ENCODE measurements around the gene OR3A2.
"Not testable (repeated sequence)": the region's sequence is repeated elsewhere in the genome, so short reads cannot be mapped to it uniquely, and the experiment has no call there.

OR3A2 gene

GRCh38 chr17:3282901-3283300 is 103.2 kb downstream of the OR3A2 start:
- in situ Hi-C loops (cut with HindIII; ENCODE audit: low sequenced_read_pairs): loop anchor here (10.0 kb wide), 1 partner anchor 132 kb away; the partner anchor contains the start of gene OR3A3
- no peak for DNase-seq (ENCODE audit: low read depth)
- no peak for TF ChIP-seq CTCF (IDR thresholded peaks at IDR 0.05; ENCODE audit: low read depth, low read length, missing control alignments)
- no peak overlapping the region for H3K4me3 ChIP-seq (ENCODE audit: low read depth, low read length)

- in situ Hi-C loops (cut with HindIII; ENCODE audit: low sequenced_read_pairs): no loop called here
- no peak for DNase-seq (ENCODE audit: low read depth)
- no peak for TF ChIP-seq CTCF (IDR thresholded peaks at IDR 0.05; ENCODE audit: low read depth, low read length, missing control alignments)
- no peak overlapping the region for H3K4me3 ChIP-seq (ENCODE audit: low read depth, low read length)
Observed at GRCh38 chr17:3276126-3276525, 110.0 kb downstream of the OR3A2 start.

- H3K4me3 ChIP-seq (ENCODE audit: low read depth, low read length): no peak overlapping the region
- in situ Hi-C loops (cut with HindIII; ENCODE audit: low sequenced_read_pairs): no loop called here
Observed at GRCh38 chr17:3271072-3271848, 114.8 kb downstream of the OR3A2 start.

GRCh38 chr17:3260600-3260999 is 125.5 kb downstream of the OR3A2 start:
- DNase-seq (ENCODE audit: low read depth): no peak
- TF ChIP-seq CTCF (IDR thresholded peaks at IDR 0.05; ENCODE audit: low read depth, low read length, missing control alignments): no peak
- H3K4me3 ChIP-seq (ENCODE audit: low read depth, low read length): no peak overlapping the region
- in situ Hi-C loops (cut with HindIII; ENCODE audit: low sequenced_read_pairs): no loop called here

More at GRCh38 chr17:3271072-3271848, 114.8 kb downstream of the OR3A2 start:
- no peak for DNase-seq (ENCODE audit: low read depth)
- no peak for TF ChIP-seq CTCF (IDR thresholded peaks at IDR 0.05; ENCODE audit: low read depth, low read length, missing control alignments)

- TF ChIP-seq CTCF (IDR thresholded peaks at IDR 0.05; ENCODE audit: low read depth, low read length, missing control alignments): no peak
- in situ Hi-C loops (cut with HindIII; ENCODE audit: low sequenced_read_pairs): no loop called here
- no peak for DNase-seq (ENCODE audit: low read depth)
Observed at GRCh38 chr17:3260163-3260562, 125.9 kb downstream of the OR3A2 start.

GRCh38 chr17:3256575-3256974 is 129.5 kb downstream of the OR3A2 start:
- no peak for TF ChIP-seq CTCF (IDR thresholded peaks at IDR 0.05; ENCODE audit: low read depth, low read length, missing control alignments)
- no peak for DNase-seq (ENCODE audit: low read depth)
- no peak overlapping the region for H3K4me3 ChIP-seq (ENCODE audit: low read depth, low read length)
- in situ Hi-C loops (cut with HindIII; ENCODE audit: low sequenced_read_pairs): no loop called here

More at GRCh38 chr17:3260163-3260562, 125.9 kb downstream of the OR3A2 start:
- H3K4me3 ChIP-seq (ENCODE audit: low read depth, low read length): no peak overlapping the region

GRCh38 chr17:3249013-3249412 is 137.1 kb downstream of the OR3A2 start:
- not testable (repeated sequence) for H3K4me3 ChIP-seq (ENCODE audit: low read depth, low read length); DNase-seq (ENCODE audit: low read depth)

GRCh38 chr17:3244841-3245240 is 141.3 kb downstream of the OR3A2 start:
- in situ Hi-C loops (cut with HindIII; ENCODE audit: low sequenced_read_pairs); H3K4me3 ChIP-seq (ENCODE audit: low read depth, low read length); DNase-seq (ENCODE audit: low read depth): not testable (repeated sequence)

More at GRCh38 chr17:3249013-3249412, 137.1 kb downstream of the OR3A2 start:
- in situ Hi-C loops (cut with HindIII; ENCODE audit: low sequenced_read_pairs): not testable (repeated sequence)

GRCh38 chr17:3241044-3241443 is 145.1 kb downstream of the OR3A2 start:
- H3K4me3 ChIP-seq (ENCODE audit: low read depth, low read length); DNase-seq (ENCODE audit: low read depth); in situ Hi-C loops (cut with HindIII; ENCODE audit: low sequenced_read_pairs): not testable (repeated sequence)

GRCh38 chr17:3238685-3239084 is 147.4 kb downstream of the OR3A2 start:
- DNase-seq (ENCODE audit: low read depth); in situ Hi-C loops (cut with HindIII; ENCODE audit: low sequenced_read_pairs); H3K4me3 ChIP-seq (ENCODE audit: low read depth, low read length): not testable (repeated sequence)
